HG03378 (cell line): Measurements from ENCODE around the gene SULT1A2.
"Not testable (repeated sequence)": the region's sequence is repeated elsewhere in the genome, so short reads cannot be mapped to it uniquely, and the experiment has no call there.

Experiments used
- ATAC-seq: cut with Tn5 transposase; IDR thresholded peaks from one replicate; pipeline ENCODE4 v1.9.1; 2021; ENCODE audit warnings: mild to moderate bottlenecking, moderate library complexity; ENCODE audit not compliant: unreplicated experiment

SULT1A2 gene

GRCh38 chr16:28562199-28562598, 34.7 kb downstream of the SULT1A2 start:
- ATAC-seq = no peak

- ATAC-seq = no peak
These were observed 35.2 kb downstream of the SULT1A2 start for GRCh38 chr16:28561557-28562187.

GRCh38 chr16:28558456-28558855, 38.4 kb downstream of the SULT1A2 start:
- ATAC-seq = no peak

- ATAC-seq = no peak
These were observed 39.9 kb downstream of the SULT1A2 start for GRCh38 chr16:28556914-28557320.

- no peak for ATAC-seq
These were observed 41.3 kb downstream of the SULT1A2 start for GRCh38 chr16:28555561-28555960.

GRCh38 chr16:28554634-28555423, 42.0 kb downstream of the SULT1A2 start:
- no peak for ATAC-seq

GRCh38 chr16:28553776-28554633, 42.8 kb downstream of the SULT1A2 start, which contains the start of gene SGF29:
Gene SGF29 (plus strand): TSS chr16:28553920. CDS start chr16:28581070, 27,150 bp downstream.
- peak; percentile 52 for ATAC-seq

GRCh38 chr16:28549301-28549899, 47.5 kb downstream of the SULT1A2 start:
- ATAC-seq = no peak

- ATAC-seq = no peak
These were observed 48.5 kb downstream of the SULT1A2 start for GRCh38 chr16:28548306-28548802.

GRCh38 chr16:28546626-28547025, 50.2 kb downstream of the SULT1A2 start:
- ATAC-seq = no peak

- not testable (repeated sequence) for ATAC-seq
These were observed 50.9 kb downstream of the SULT1A2 start for GRCh38 chr16:28545964-28546363.

- ATAC-seq = no peak
These were observed 51.9 kb downstream of the SULT1A2 start for GRCh38 chr16:28544998-28545397.

GRCh38 chr16:28543072-28543471, 53.8 kb downstream of the SULT1A2 start:
- no peak for ATAC-seq

GRCh38 chr16:28542646-28543045, 54.2 kb downstream of the SULT1A2 start:
- no peak for ATAC-seq
